K562 (cell line): ENCODE data around the gene KNSTRN. TPM values are rescaled to one million over a fixed set of nuclear protein-coding genes. Genes with fewer than 3 reads are reported as not detected.

ENCODE experiments used
- ATAC-seq: fragments of 200-7000 bp; cut with Tn5 transposase; 3 replicates; pipeline ENCODE4 v1.9.1; 2020; ENCODE audit warnings: moderate library complexity
- BruUV-seq: library from RNA; stranded (reverse); fragments of 400-500 nt; replicated peaks from 2 replicates; lab custom pipeline; 2021; lab: Mats Ljungman, UMichigan
- CTCF ChIA-PET: fragments of 300-600 bp; formaldehyde crosslinking; extraction: SDS; loops from one replicate; lab custom pipeline; 2021; ENCODE audit warnings: low intra/inter-chr PET ratio; lab: Yijun Ruan, JAX
- POLR2A ChIA-PET: fragments of 300-600, 350-650 bp; sonication (Branson Sonifier 250); formaldehyde crosslinking; extraction: SDS; loops from one replicate; lab custom pipeline; 2021; ENCODE audit warnings: antibody characterized with exemption, inconsistent platforms; lab: Yijun Ruan, JAX
- DNase-seq, 4 experiments: peaks; one replicate each; pipeline versions ENCODE4 v3.0.0 to v3.0.0-alpha.2; 2011 to 2018; ENCODE audit warnings: low spot score in 3 of 4, mixed read lengths in 3 of 4; ENCODE audit errors: extremely low read depth in 1 of 4
- FAIRE-seq: peaks from 2 replicates; lab custom pipeline; 2011; peaks lifted over from hg19 to GRCh38; lab: Jason Lieb, UNC
- H2AFZ ChIP-seq: 2 replicates; pipeline ENCODE4 v1.6.0; 2011; ENCODE audit warnings: low read depth, low read length, control low read depth, inconsistent platforms
- H3K27ac ChIP-seq: fragments of 200-600 bp; 3 replicates; pipeline ENCODE4 v1.8.0; 2011; ENCODE audit warnings: low read depth, mild to moderate bottlenecking, control low read depth, inconsistent platforms, low read length, moderate library complexity, mixed read lengths; ENCODE audit errors: extremely low read depth
- H3K27me3 ChIP-seq, 2 experiments: fragments of 300-600 bp in 1 of 2; 2 replicates in 1 of 2; 3 replicates in 1 of 2; pipeline versions ENCODE4 v1.6.0 to v1.8.0; 2011; ENCODE audit warnings: inconsistent platforms in 2 of 2, low read length in 2 of 2, mild to moderate bottlenecking in 1 of 2, mixed read lengths in 1 of 2, moderate library complexity in 1 of 2; ENCODE audit not compliant: control insufficient read depth in 2 of 2, insufficient read depth in 2 of 2
- H3K36me3 ChIP-seq: fragments of 300-600 bp; 3 replicates; pipeline ENCODE4 v1.8.0; 2011; ENCODE audit warnings: mild to moderate bottlenecking, low read length, inconsistent platforms; ENCODE audit not compliant: control insufficient read depth, insufficient read depth
- H3K4me1 ChIP-seq, 2 experiments: fragments of 200-600 bp in 1 of 2; replicated peaks in 1 of 2; 2 replicates in 1 of 2; 3 replicates in 1 of 2; pipeline versions ENCODE4 v1.5.1 to v1.8.0; 2011; ENCODE audit warnings: inconsistent platforms in 2 of 2, low read length in 2 of 2, mild to moderate bottlenecking in 1 of 2, mixed read lengths in 1 of 2, moderate library complexity in 1 of 2; ENCODE audit not compliant: control insufficient read depth in 2 of 2, insufficient read depth in 2 of 2
- H3K4me2 ChIP-seq: 2 replicates; pipeline ENCODE4 v1.6.1; 2011; ENCODE audit warnings: low read length, control low read depth, inconsistent platforms, mixed read lengths; ENCODE audit not compliant: insufficient read depth
- H3K4me3 ChIP-seq: fragments of 200-600 bp; sonication (generic), shearing (Covaris generic); 2 replicates; pipeline ENCODE4 v1.5.1; 2016; ENCODE audit warnings: control low read depth, inconsistent platforms
- H3K79me2 ChIP-seq: fragments of 200-600 bp; 3 replicates; pipeline ENCODE4 v1.8.0; 2011; ENCODE audit warnings: low read length, inconsistent platforms; ENCODE audit not compliant: control insufficient read depth, insufficient read depth
- H3K9ac ChIP-seq, 2 experiments: 2 replicates each; pipeline versions ENCODE4 v1.6.0 to v1.6.1; 2011; ENCODE audit warnings: low read depth in 2 of 2, low read length in 2 of 2, control low read depth in 1 of 2, inconsistent platforms in 1 of 2, mild to moderate bottlenecking in 1 of 2, mixed read lengths in 1 of 2; ENCODE audit not compliant: insufficient read depth in 1 of 2
- H3K9me1 ChIP-seq: one replicate; pipeline ENCODE4 v1.6.0; 2011; ENCODE audit warnings: inconsistent platforms, mild to moderate bottlenecking, low read length, moderate library complexity; ENCODE audit not compliant: control insufficient read depth, insufficient read depth
- H3K9me3 ChIP-seq: replicated peaks from 2 replicates; pipeline ENCODE4 v1.5.1; 2011; ENCODE audit warnings: low read depth, low read length, inconsistent platforms; ENCODE audit not compliant: control insufficient read depth, insufficient read depth
- H4K20me1 ChIP-seq: replicated peaks from 2 replicates; pipeline ENCODE4 v1.6.1; 2011; ENCODE audit warnings: low read length, inconsistent platforms, mixed read lengths; ENCODE audit not compliant: control insufficient read depth, insufficient read depth
- CEBPB ChIP-seq: fragments of 450-650 bp; IDR thresholded peaks from 2 replicates; pipeline ENCODE4 v1.6.1; 2016; ENCODE audit warnings: missing genetic modification characterization, missing compliant biosample characterization
- PML ChIP-seq: IDR thresholded peaks from 2 replicates; pipeline ENCODE4 v1.6.1; 2012; ENCODE audit warnings: low read length, inconsistent platforms
- ZBTB7A ChIP-seq: IDR thresholded peaks from 2 replicates; pipeline ENCODE4 v1.6.1; 2011; ENCODE audit warnings: low read depth, mild to moderate bottlenecking, low read length, moderate library complexity, borderline replicate concordance; ENCODE audit not compliant: control insufficient read depth
- ZFX ChIP-seq: sonication (generic); formaldehyde crosslinking; IDR thresholded peaks from 2 replicates; pipeline ENCODE4 v1.8.0; 2022; ENCODE audit warnings: mild to moderate bottlenecking, missing genetic modification reagents, moderate library complexity
- ZNF121 ChIP-seq: sonication (generic); formaldehyde crosslinking; conservative IDR thresholded peaks from 2 replicates; pipeline ENCODE4 v1.8.0; 2022; ENCODE audit warnings: missing genetic modification reagents
- ZNF3 ChIP-seq: fragments of 250-450 bp; sonication (Bioruptor Pico); IDR thresholded peaks from 2 replicates; pipeline ENCODE4 v1.5.0; 2021; ENCODE audit warnings: mild to moderate bottlenecking, moderate library complexity
- WGBS: fragments of 100-300 bp; shearing (Covaris generic); methylation state at CpG from one replicate; pipeline ENCODE4 v1.1.6; 2016; ENCODE audit warnings: low coverage, mixed read lengths; ENCODE audit not compliant: insufficient coverage; ENCODE audit errors: missing lambda C conversion rate; 5-methylcytosine and 5-hydroxymethylcytosine counted together
- in situ Hi-C: fragments of 300-500 bp; cut with MboI; formaldehyde crosslinking; loops from 4 replicates; pipeline ENCODE4 v1.15.0; 2018; ENCODE audit warnings: inconsistent platforms, mixed read lengths
- intact Hi-C: fragments of 100-400 bp; cut with micrococcal nuclease; formaldehyde crosslinking; loops from 2 replicates; pipeline ENCODE4 v1.14.2; 2022
- polyA plus RNA-seq, 8 experiments: library from polyadenylated mRNA; depleted of rRNA in 4 of 8; stranded (reverse) in 5 of 8; unstranded in 3 of 8; fragments of >200 nt; fragmentation: Nextera tagmentation in 2 of 8; fragmentation: Illumina TruSeq in 1 of 8; extraction: Ambion mirVana in 2 of 8; extraction: Trizol in 1 of 8; gene quantifications; 2 replicates each; pipeline versions ENCODE4 v1.2.1 to v1.2.3, GENCODE V29; 2011 to 2014; ENCODE audit warnings: inconsistent platforms in 1 of 8, missing spikeins in 1 of 8
- total RNA-seq, 7 experiments: library from RNA; depleted of rRNA in 6 of 7; stranded (reverse); fragments of >200 nt in 6 of 7; fragmentation: Illumina TruSeq in 2 of 7; extraction: Trizol in 2 of 7; gene quantifications; 2 replicates each; pipeline versions ENCODE4 v1.2.1 to v1.2.3, GENCODE V29; 2011 to 2021; ENCODE audit warnings: low replicate concordance in 1 of 7
- TF ChIP-seq, protein P1 (sequence below): fragments of 200-600 bp; sonication (generic); IDR thresholded peaks from one replicate; pipeline ENCODE4 v1.6.1; 2012; ENCODE audit warnings: mild to moderate bottlenecking, low read depth, low read length, inconsistent platforms
- TF ChIP-seq, protein P2 (sequence below): sonication (generic); formaldehyde crosslinking; IDR thresholded peaks from 2 replicates; pipeline ENCODE4 v1.8.0; 2023; ENCODE audit warnings: mild to moderate bottlenecking, missing genetic modification reagents

KNSTRN gene
- total and polyA plus RNA-seq, 9 of the 15 experiments (the other 6 are each of a cell fraction or from before 2014, with no cell fraction given): 48.7 to 88.2 (median 66.3) TPM

DNA sequence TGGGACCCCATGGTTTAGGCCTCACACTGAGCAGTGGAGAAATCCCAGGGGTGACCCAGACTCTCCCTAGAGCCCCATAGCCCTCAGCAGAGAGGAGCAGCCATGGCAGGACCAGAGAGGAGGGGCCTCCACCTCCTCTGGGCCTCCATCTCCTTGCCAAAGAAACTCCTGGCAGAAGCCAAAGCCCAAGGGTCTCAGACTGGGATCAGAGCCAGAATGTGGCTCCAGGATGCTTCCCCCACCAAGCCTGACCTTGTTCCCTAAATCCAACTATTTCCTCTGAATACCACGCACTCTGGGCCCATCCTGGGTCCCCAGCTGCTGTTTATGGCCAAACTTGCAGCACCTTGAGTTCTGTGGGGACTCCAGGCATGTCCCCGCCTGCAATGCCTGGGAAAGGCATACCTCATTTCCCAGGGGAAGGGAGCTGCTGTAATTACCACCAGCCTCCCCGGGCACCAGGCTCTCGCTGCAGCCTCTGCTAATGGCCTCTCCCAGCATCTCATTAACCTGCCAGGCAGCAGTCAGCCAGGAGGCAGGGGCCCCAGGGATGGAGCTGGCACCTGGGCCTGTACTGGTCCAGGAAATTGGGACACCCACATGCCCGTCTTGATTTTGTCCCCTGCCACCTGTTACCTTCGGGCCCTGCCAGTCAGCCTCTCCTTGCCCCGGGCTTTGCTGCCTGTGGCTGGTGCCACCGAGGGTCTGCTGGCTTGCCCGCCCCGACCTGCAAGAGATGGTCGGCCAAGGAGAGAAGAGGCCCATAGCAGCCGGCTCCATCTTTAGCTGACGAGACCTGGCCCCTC is 46.4 kb upstream of the KNSTRN start:
- Histone ChIP-seq H3K79me2 (no peaks in the 10 kb centered on the region), H4K20me1 (peaks cover 6% of the 10 kb centered on the region; the same call in 1 of the 2 replicates), H3K9ac (peak overlapping the region in 1 of 2 experiments; percentile 40; a peak in 1 of 4 replicates), H3K4me3 (no peak overlapping the region), H3K9me1 (no peaks in the 10 kb centered on the region), H3K9me3 (no peaks in the 10 kb centered on the region), H3K36me3 (no peaks in the 10 kb centered on the region; the same call in 2 of the 3 replicates), H3K27me3 (no peaks in the 10 kb centered on the region), H3K27ac (no peak overlapping the region), H3K4me1 (peaks cover 35 to 73% of the 10 kb centered on the region in 2 experiments), H3K4me2 (no peak overlapping the region), H2AFZ (peak overlapping the region; percentile 20; the same call in 1 of the 2 replicates)
- intact Hi-C loops (loop anchor here (5.0 kb wide), 1 partner anchor 119 kb away; no protein-coding TSS in a partner anchor), in situ Hi-C loops (no loop called here)
- CTCF ChIA-PET: interaction anchor here (1.7 to 1.8 kb wide), 2 partner anchors 13 to 57 kb away, joined by 5 to 10 read pairs; partner anchors contain the start of gene INAFM2
- ATAC-seq (no peak), DNase-seq (no peak), FAIRE-seq (no peak)
- POLR2A ChIA-PET: interaction anchor here (0.5 to 2.2 kb wide), 8 partner anchors 9 to 86 kb away, joined by 3 to 12 read pairs (median 4); partner anchors contain the start of gene INAFM2
- WGBS: 57% methylated on average over 9 of the region's 13 CpGs
- TF ChIP-seq PML: no peak
- 0 out of 2 replicates have a peak, but pooled peaks have one; percentile 2 for TF ChIP-seq ZBTB7A
- TF ChIP-seq, protein P1, sequence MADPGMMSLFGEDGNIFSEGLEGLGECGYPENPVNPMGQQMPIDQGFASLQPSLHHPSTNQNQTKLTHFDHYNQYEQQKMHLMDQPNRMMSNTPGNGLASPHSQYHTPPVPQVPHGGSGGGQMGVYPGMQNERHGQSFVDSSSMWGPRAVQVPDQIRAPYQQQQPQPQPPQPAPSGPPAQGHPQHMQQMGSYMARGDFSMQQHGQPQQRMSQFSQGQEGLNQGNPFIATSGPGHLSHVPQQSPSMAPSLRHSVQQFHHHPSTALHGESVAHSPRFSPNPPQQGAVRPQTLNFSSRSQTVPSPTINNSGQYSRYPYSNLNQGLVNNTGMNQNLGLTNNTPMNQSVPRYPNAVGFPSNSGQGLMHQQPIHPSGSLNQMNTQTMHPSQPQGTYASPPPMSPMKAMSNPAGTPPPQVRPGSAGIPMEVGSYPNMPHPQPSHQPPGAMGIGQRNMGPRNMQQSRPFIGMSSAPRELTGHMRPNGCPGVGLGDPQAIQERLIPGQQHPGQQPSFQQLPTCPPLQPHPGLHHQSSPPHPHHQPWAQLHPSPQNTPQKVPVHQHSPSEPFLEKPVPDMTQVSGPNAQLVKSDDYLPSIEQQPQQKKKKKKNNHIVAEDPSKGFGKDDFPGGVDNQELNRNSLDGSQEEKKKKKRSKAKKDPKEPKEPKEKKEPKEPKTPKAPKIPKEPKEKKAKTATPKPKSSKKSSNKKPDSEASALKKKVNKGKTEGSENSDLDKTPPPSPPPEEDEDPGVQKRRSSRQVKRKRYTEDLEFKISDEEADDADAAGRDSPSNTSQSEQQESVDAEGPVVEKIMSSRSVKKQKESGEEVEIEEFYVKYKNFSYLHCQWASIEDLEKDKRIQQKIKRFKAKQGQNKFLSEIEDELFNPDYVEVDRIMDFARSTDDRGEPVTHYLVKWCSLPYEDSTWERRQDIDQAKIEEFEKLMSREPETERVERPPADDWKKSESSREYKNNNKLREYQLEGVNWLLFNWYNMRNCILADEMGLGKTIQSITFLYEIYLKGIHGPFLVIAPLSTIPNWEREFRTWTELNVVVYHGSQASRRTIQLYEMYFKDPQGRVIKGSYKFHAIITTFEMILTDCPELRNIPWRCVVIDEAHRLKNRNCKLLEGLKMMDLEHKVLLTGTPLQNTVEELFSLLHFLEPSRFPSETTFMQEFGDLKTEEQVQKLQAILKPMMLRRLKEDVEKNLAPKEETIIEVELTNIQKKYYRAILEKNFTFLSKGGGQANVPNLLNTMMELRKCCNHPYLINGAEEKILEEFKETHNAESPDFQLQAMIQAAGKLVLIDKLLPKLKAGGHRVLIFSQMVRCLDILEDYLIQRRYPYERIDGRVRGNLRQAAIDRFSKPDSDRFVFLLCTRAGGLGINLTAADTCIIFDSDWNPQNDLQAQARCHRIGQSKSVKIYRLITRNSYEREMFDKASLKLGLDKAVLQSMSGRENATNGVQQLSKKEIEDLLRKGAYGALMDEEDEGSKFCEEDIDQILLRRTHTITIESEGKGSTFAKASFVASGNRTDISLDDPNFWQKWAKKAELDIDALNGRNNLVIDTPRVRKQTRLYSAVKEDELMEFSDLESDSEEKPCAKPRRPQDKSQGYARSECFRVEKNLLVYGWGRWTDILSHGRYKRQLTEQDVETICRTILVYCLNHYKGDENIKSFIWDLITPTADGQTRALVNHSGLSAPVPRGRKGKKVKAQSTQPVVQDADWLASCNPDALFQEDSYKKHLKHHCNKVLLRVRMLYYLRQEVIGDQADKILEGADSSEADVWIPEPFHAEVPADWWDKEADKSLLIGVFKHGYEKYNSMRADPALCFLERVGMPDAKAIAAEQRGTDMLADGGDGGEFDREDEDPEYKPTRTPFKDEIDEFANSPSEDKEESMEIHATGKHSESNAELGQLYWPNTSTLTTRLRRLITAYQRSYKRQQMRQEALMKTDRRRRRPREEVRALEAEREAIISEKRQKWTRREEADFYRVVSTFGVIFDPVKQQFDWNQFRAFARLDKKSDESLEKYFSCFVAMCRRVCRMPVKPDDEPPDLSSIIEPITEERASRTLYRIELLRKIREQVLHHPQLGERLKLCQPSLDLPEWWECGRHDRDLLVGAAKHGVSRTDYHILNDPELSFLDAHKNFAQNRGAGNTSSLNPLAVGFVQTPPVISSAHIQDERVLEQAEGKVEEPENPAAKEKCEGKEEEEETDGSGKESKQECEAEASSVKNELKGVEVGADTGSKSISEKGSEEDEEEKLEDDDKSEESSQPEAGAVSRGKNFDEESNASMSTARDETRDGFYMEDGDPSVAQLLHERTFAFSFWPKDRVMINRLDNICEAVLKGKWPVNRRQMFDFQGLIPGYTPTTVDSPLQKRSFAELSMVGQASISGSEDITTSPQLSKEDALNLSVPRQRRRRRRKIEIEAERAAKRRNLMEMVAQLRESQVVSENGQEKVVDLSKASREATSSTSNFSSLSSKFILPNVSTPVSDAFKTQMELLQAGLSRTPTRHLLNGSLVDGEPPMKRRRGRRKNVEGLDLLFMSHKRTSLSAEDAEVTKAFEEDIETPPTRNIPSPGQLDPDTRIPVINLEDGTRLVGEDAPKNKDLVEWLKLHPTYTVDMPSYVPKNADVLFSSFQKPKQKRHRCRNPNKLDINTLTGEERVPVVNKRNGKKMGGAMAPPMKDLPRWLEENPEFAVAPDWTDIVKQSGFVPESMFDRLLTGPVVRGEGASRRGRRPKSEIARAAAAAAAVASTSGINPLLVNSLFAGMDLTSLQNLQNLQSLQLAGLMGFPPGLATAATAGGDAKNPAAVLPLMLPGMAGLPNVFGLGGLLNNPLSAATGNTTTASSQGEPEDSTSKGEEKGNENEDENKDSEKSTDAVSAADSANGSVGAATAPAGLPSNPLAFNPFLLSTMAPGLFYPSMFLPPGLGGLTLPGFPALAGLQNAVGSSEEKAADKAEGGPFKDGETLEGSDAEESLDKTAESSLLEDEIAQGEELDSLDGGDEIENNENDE: no peak
- 0 out of 2 replicates have a peak, but pooled peaks have one; percentile 16 for TF ChIP-seq ZFX (CRISPR knock-in tag)
- TF ChIP-seq ZNF3: no peak
- TF ChIP-seq CEBPB (tag): no peak
- TF ChIP-seq, protein P2, sequence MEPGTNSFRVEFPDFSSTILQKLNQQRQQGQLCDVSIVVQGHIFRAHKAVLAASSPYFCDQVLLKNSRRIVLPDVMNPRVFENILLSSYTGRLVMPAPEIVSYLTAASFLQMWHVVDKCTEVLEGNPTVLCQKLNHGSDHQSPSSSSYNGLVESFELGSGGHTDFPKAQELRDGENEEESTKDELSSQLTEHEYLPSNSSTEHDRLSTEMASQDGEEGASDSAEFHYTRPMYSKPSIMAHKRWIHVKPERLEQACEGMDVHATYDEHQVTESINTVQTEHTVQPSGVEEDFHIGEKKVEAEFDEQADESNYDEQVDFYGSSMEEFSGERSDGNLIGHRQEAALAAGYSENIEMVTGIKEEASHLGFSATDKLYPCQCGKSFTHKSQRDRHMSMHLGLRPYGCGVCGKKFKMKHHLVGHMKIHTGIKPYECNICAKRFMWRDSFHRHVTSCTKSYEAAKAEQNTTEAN: no peak
- TF ChIP-seq ZNF121 (CRISPR knock-in tag): no peak
- no TSS peak for BruUV-seq
